ENCODE results near the gene THBS1.

Gene THBS1

DNA sequence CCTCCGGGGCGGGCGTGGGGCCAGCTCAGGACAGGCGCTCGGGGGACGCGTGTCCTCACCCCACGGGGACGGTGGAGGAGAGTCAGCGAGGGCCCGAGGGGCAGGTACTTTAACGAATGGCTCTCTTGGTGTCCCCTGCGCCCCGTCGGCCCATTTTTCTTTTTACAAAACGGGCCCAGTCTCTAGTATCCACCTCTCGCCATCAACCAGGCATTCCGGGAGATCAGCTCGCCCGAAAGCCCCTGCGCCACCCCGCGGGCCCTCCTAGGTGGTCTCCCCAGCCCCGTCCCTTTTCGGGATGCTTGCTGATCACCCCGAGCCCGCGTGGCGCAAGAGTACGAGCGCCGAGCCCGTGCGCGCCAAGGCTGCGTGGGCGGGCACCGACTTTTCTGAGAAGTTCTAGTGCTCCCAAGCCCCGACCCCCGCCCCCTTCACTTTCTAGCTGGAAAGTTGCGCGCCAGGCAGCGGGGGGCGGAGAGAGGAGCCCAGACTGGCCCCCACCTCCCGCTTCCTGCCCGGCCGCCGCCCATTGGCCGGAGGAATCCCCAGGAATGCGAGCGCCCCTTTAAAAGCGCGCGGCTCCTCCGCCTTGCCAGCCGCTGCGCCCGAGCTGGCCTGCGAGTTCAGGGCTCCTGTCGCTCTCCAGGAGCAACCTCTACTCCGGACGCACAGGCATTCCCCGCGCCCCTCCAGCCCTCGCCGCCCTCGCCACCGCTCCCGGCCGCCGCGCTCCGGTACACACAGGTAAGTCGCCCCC lies at the start of gene THBS1:
Gene THBS1, plus strand, starts transcription at position 595 of the 757 bp plus-strand sequence. CDS start 779 bp downstream, outside the sequence.
- H3K27ac ChIP-seq (ENCODE audit: low read depth, low read length): peak within 1 kb of the TSS; percentile 68
- no peaks in the 10 kb centered on the region for H3K9me3 ChIP-seq (ENCODE audit: control insufficient read depth in 5 of 5, low read length in 5 of 5)
- H3K9ac ChIP-seq (ENCODE audit: low read length in 5 of 5): peak within 1 kb of the TSS in 4 of 5 donors; percentile 56 to 90 (median 77)
- H3K36me3 ChIP-seq (ENCODE audit: control insufficient read depth in 5 of 5, insufficient read depth in 5 of 5, low read length in 5 of 5): peaks cover 17 to 32% (median 26%) of the 10 kb centered on the region in 5 donors
- no peaks in the 10 kb centered on the region for H3K27me3 ChIP-seq (ENCODE audit: control insufficient read depth in 5 of 5, insufficient read depth in 4 of 5, low read length in 5 of 5)
- H3K4me3 ChIP-seq (ENCODE audit: low read depth in 1 of 5, low read length in 5 of 5): peak within 1 kb of the TSS; percentile 57 to 92 (median 67)
- peaks cover 3 to 66% (median 45%) of the 10 kb centered on the region in 5 donors for H3K4me1 ChIP-seq (ENCODE audit: control insufficient read depth in 5 of 5, insufficient read depth in 5 of 5, low read length in 5 of 5)

DNA sequence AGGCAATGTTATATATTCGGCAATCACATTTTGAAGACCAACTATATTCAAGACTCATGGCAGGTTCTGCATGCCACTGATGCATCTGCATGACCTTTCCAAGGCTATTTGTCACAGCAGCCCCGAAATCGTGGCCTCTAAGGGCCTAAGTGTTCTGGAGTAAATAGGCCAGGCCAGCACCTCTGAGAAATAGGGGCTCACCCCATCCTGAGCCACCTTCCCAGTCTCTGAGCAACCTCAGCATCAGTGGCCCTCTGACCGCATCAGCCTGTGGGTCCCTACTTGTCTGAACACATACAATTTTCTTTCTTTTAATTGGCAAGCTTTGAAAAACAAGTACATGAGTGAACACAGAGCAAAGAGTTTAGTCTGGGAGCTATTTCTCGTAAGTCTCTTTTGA lies 45.9 kb upstream of the THBS1 start:
- no peaks in the 10 kb centered on the region for H3K36me3 ChIP-seq (ENCODE audit: control insufficient read depth in 5 of 5, insufficient read depth in 5 of 5, low read length in 5 of 5)

DNA sequence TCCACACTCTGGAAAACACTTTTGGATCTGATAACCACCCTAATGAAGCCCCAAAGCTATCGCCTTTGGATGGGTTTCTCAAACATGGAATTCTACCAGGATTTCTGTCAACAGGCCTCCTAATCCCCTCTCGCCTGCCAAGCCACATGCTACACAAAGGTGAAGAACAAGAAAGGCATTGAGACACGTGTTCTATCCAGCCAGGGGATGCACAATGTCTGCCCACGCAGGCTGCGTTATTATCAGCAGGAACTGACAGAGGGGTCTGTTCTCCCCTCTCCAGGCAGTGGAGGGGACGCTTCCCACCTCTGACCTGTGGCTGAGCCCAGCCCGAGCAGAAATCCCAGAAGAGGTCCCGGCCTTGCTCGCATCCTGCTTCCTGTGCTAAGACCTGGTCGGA lies 45.4 kb upstream of the THBS1 start:
- Histone ChIP-seq H3K4me1 (ENCODE audit: control insufficient read depth in 5 of 5, insufficient read depth in 5 of 5, low read length in 5 of 5) (peaks cover 0 to 9% (median 7%) of the 10 kb centered on the region in 5 donors), H3K27ac (ENCODE audit: low read depth, low read length) (no peak overlapping the region), H3K27me3 (ENCODE audit: control insufficient read depth in 5 of 5, insufficient read depth in 4 of 5, low read length in 5 of 5) (no peaks in the 10 kb centered on the region), H3K9me3 (ENCODE audit: control insufficient read depth in 5 of 5, low read length in 5 of 5) (no peaks in the 10 kb centered on the region), H3K9ac (ENCODE audit: low read length in 5 of 5) (no peak overlapping the region), H3K4me3 (ENCODE audit: low read depth in 1 of 5, low read length in 5 of 5) (no peak overlapping the region), H3K36me3 (ENCODE audit: control insufficient read depth in 5 of 5, insufficient read depth in 5 of 5, low read length in 5 of 5) (no peaks in the 10 kb centered on the region)

More for the DNA sequence above, 45.9 kb upstream of the THBS1 start:
- Histone ChIP-seq H3K27ac (ENCODE audit: low read depth, low read length) (no peak overlapping the region), H3K27me3 (ENCODE audit: control insufficient read depth in 5 of 5, insufficient read depth in 4 of 5, low read length in 5 of 5) (no peaks in the 10 kb centered on the region), H3K4me3 (ENCODE audit: low read depth in 1 of 5, low read length in 5 of 5) (no peak overlapping the region), H3K9ac (ENCODE audit: low read length in 5 of 5) (no peak overlapping the region), H3K9me3 (ENCODE audit: control insufficient read depth in 5 of 5, low read length in 5 of 5) (no peaks in the 10 kb centered on the region), H3K4me1 (ENCODE audit: control insufficient read depth in 5 of 5, insufficient read depth in 5 of 5, low read length in 5 of 5) (peaks cover 0 to 9% (median 7%) of the 10 kb centered on the region in 5 donors)

DNA sequence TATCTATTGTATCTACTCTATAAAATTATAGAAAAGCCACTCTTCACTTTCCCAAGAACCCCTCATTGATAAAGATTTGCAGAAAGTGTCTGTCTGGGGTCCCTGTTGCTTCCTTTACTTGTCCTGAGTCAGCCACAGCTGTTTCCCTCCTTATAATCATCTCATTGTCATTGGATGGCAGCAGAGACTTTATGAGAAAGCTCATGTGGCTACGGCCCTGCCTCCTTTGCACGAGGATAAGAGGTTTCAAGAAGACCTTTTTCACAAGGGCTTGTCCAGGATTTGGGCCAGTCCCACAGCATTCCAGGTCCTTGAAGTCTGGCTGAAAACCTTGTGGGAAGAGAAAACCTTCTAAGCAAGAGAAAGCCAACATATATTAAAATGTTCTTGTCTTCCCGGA lies 41.9 kb upstream of the THBS1 start:
- peaks cover 0 to under 1% (median 0%) of the 10 kb centered on the region in 5 donors for H3K9me3 ChIP-seq (ENCODE audit: control insufficient read depth in 5 of 5, low read length in 5 of 5)
- H3K9ac ChIP-seq (ENCODE audit: low read length in 5 of 5): no peak overlapping the region
- H3K36me3 ChIP-seq (ENCODE audit: control insufficient read depth in 5 of 5, insufficient read depth in 5 of 5, low read length in 5 of 5): no peaks in the 10 kb centered on the region
- H3K4me3 ChIP-seq (ENCODE audit: low read depth in 1 of 5, low read length in 5 of 5): no peak overlapping the region
- H3K27ac ChIP-seq (ENCODE audit: low read depth, low read length): no peak overlapping the region
- H3K4me1 ChIP-seq (ENCODE audit: control insufficient read depth in 5 of 5, insufficient read depth in 5 of 5, low read length in 5 of 5): peaks cover 0 to 5% (median 0%) of the 10 kb centered on the region in 5 donors
- H3K27me3 ChIP-seq (ENCODE audit: control insufficient read depth in 5 of 5, insufficient read depth in 4 of 5, low read length in 5 of 5): no peaks in the 10 kb centered on the region

DNA sequence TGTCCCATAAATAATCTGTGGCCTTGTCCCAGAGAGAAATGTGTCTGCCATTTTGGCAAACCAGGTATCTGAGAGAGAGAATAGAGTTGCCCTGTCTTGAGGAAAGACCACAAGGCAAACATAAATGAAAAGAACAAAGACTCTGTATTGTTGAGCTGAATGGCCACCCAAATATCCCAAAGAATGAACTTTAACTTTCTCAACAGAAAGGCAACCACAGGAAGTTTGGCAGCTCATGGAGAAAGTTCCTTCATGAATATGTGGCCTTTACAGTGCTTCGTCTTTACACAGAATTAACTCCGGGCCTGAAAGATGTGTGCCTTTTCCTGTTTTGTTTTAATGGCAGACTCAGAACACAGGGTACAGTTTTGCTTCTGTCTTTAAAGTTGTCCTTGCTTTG lies 41.4 kb upstream of the THBS1 start:
- Histone ChIP-seq H3K36me3 (ENCODE audit: control insufficient read depth in 5 of 5, insufficient read depth in 5 of 5, low read length in 5 of 5) (no peaks in the 10 kb centered on the region), H3K4me1 (ENCODE audit: control insufficient read depth in 5 of 5, insufficient read depth in 5 of 5, low read length in 5 of 5) (peaks cover 0 to 5% (median 0%) of the 10 kb centered on the region in 5 donors), H3K27ac (ENCODE audit: low read depth, low read length) (no peak overlapping the region), H3K9me3 (ENCODE audit: control insufficient read depth in 5 of 5, low read length in 5 of 5) (peaks cover 0 to 2% (median 0%) of the 10 kb centered on the region in 5 donors), H3K27me3 (ENCODE audit: control insufficient read depth in 5 of 5, insufficient read depth in 4 of 5, low read length in 5 of 5) (no peaks in the 10 kb centered on the region), H3K4me3 (ENCODE audit: low read depth in 1 of 5, low read length in 5 of 5) (no peak overlapping the region), H3K9ac (ENCODE audit: low read length in 5 of 5) (no peak overlapping the region)

DNA sequence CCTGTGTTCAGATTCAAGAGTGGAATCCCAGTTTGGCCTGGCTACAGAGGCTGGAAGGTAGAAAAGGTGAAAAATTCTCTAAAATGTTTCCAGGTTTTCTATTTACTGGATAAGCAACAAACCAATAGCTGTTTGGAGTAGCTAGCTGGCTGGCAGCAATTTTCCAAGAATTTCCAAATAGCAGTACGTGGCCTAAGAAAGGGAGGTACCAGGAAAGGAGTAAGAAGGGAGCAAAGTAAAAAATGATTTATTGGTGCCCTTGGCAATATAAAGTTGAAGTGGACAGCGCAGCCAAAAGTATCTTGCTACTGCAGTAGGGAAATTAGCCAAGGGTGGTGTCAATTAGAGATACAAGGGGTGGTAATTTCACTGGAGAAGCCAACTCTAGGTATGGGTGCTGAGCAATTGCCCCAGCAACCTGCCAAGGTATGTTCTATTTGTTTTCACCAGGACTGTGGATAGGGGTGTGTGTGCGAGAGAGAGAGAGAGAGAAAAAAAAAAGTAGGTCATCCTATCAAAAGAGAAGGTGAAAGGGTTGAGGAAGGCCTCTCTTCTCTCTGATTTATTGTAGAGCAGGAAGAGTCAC lies 40.8 kb upstream of the THBS1 start:
- no peak overlapping the region for H3K27ac ChIP-seq (ENCODE audit: low read depth, low read length)
- H3K9ac ChIP-seq (ENCODE audit: low read length in 5 of 5): no peak overlapping the region
- H3K4me1 ChIP-seq (ENCODE audit: control insufficient read depth in 5 of 5, insufficient read depth in 5 of 5, low read length in 5 of 5): peaks cover 0 to 5% (median 0%) of the 10 kb centered on the region in 5 donors
- peaks cover 0 to 6% (median 5%) of the 10 kb centered on the region in 5 donors for H3K9me3 ChIP-seq (ENCODE audit: control insufficient read depth in 5 of 5, low read length in 5 of 5)
- H3K4me3 ChIP-seq (ENCODE audit: low read depth in 1 of 5, low read length in 5 of 5): no peak overlapping the region
- no peaks in the 10 kb centered on the region for H3K36me3 ChIP-seq (ENCODE audit: control insufficient read depth in 5 of 5, insufficient read depth in 5 of 5, low read length in 5 of 5)
- no peaks in the 10 kb centered on the region for H3K27me3 ChIP-seq (ENCODE audit: control insufficient read depth in 5 of 5, insufficient read depth in 4 of 5, low read length in 5 of 5)

DNA sequence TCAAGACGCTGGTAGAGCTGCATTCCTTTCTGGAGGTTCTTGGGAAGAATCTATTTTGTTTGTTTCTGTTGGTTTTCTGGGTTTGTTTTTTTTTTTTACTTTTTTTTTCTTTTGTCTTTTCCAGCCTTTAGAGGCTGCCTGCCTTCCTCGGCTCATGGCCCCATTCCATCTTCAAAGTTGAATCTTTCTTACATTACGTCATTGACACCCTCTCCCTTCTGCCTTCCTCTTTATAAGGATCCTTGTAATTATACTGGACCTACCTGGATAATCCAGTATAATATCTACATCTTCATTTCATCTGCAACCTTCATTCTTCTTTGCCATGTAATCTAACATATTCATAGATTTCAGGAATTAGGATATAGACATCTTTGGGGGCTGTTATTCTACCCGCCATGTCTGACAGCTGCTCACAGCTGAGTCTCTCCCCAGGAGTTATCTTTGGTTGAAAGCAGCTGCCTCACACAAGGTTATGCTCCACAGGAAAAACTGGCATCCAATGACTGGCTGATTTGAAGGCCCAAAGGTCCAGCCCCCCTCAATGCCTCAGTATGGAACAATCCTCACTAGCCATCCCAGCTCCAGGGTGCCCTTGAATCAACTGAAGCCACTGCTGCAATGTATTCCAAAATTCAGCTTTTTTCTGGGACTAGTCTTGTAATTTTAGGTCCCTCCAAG lies 38.4 kb upstream of the THBS1 start:
- H3K4me1 ChIP-seq (ENCODE audit: control insufficient read depth in 5 of 5, insufficient read depth in 5 of 5, low read length in 5 of 5): peaks cover 0 to 5% (median 0%) of the 10 kb centered on the region in 5 donors
- no peak overlapping the region for H3K9ac ChIP-seq (ENCODE audit: low read length in 5 of 5)

DNA sequence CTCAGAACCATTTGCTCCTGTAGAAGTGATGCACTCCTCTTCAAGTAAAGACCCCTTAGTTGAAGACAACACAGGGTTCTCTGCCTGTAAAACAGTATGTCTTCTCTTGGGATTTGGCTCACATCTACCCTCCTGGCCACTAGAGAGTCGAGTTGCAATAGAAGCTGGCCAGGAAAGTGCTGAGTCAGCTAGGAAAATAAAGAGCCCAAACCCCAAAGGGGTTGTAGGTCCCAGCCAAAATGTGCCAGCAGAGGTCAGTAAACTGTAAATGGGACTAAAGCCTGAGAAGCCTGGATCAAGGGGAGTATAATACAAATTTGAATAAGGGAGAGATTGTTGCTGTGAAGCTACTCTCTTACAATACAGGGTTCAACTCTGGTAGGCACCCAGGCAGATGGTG lies 37.2 kb upstream of the THBS1 start:
- no peak overlapping the region for H3K9ac ChIP-seq (ENCODE audit: low read length in 5 of 5)
- peaks cover 0 to 5% (median 0%) of the 10 kb centered on the region in 5 donors for H3K4me1 ChIP-seq (ENCODE audit: control insufficient read depth in 5 of 5, insufficient read depth in 5 of 5, low read length in 5 of 5)
- H3K27me3 ChIP-seq (ENCODE audit: control insufficient read depth in 5 of 5, insufficient read depth in 4 of 5, low read length in 5 of 5): no peaks in the 10 kb centered on the region

More for the DNA sequence above, 38.4 kb upstream of the THBS1 start:
- Histone ChIP-seq H3K36me3 (ENCODE audit: control insufficient read depth in 5 of 5, insufficient read depth in 5 of 5, low read length in 5 of 5) (no peaks in the 10 kb centered on the region), H3K4me3 (ENCODE audit: low read depth in 1 of 5, low read length in 5 of 5) (no peak overlapping the region), H3K27ac (ENCODE audit: low read depth, low read length) (no peak overlapping the region), H3K27me3 (ENCODE audit: control insufficient read depth in 5 of 5, insufficient read depth in 4 of 5, low read length in 5 of 5) (no peaks in the 10 kb centered on the region), H3K9me3 (ENCODE audit: control insufficient read depth in 5 of 5, low read length in 5 of 5) (peaks cover 3 to 14% (median 11%) of the 10 kb centered on the region in 5 donors)

DNA sequence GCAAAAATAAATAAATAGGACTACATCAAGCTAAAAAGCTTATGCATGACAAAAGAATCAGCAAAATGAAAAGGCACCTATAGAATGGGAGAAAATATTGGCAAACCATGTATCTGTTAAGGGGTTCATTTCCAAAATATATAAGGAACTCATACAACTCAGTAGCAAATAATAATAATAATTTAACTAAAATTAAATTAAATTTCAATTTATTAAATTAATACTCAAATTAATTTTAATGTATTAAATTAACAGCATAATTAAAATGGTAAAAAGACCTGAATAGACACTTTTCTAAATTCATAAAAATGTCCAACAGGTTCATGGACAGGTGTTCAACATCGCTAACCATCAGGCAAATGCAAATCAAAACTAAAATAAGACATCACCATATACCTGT lies 34.0 kb upstream of the THBS1 start:
- H3K9ac ChIP-seq (ENCODE audit: low read length in 5 of 5): no peak overlapping the region
- peaks cover 3 to 14% (median 11%) of the 10 kb centered on the region in 5 donors for H3K9me3 ChIP-seq (ENCODE audit: control insufficient read depth in 5 of 5, low read length in 5 of 5)
- no peaks in the 10 kb centered on the region for H3K36me3 ChIP-seq (ENCODE audit: control insufficient read depth in 5 of 5, insufficient read depth in 5 of 5, low read length in 5 of 5)
- peaks cover 0 to 5% (median 0%) of the 10 kb centered on the region in 5 donors for H3K4me1 ChIP-seq (ENCODE audit: control insufficient read depth in 5 of 5, insufficient read depth in 5 of 5, low read length in 5 of 5)
- no peak overlapping the region for H3K27ac ChIP-seq (ENCODE audit: low read depth, low read length)
- H3K27me3 ChIP-seq (ENCODE audit: control insufficient read depth in 5 of 5, insufficient read depth in 4 of 5, low read length in 5 of 5): no peaks in the 10 kb centered on the region
- no peak overlapping the region for H3K4me3 ChIP-seq (ENCODE audit: low read depth in 1 of 5, low read length in 5 of 5)

More for the DNA sequence above, 37.2 kb upstream of the THBS1 start:
- H3K27ac ChIP-seq (ENCODE audit: low read depth, low read length): no peak overlapping the region
- no peak overlapping the region for H3K4me3 ChIP-seq (ENCODE audit: low read depth in 1 of 5, low read length in 5 of 5)
- peaks cover 3 to 14% (median 11%) of the 10 kb centered on the region in 5 donors for H3K9me3 ChIP-seq (ENCODE audit: control insufficient read depth in 5 of 5, low read length in 5 of 5)
- no peaks in the 10 kb centered on the region for H3K36me3 ChIP-seq (ENCODE audit: control insufficient read depth in 5 of 5, insufficient read depth in 5 of 5, low read length in 5 of 5)

DNA sequence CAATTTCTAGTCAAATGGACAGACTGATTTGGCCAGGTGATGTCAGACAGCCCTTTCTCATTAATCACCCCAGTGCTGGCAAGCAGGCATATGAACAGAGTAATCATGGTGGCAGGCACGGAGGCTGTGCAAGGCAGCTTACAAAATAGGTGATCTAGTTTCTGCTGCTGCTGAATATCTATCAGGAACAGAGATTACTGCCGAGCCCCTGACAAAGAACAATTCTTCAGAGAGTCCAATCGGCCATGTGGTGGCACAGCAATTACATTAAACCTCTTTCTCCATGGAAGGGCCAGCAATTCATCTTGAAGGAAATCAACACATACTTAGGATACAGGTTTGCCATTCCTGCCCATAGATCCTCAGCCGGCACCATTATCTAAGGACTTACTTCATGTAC lies 32.3 kb upstream of the THBS1 start:
- Histone ChIP-seq H3K9ac (ENCODE audit: low read length in 5 of 5) (no peak overlapping the region), H3K9me3 (ENCODE audit: control insufficient read depth in 5 of 5, low read length in 5 of 5) (peaks cover 3 to 14% (median 11%) of the 10 kb centered on the region in 5 donors), H3K36me3 (ENCODE audit: control insufficient read depth in 5 of 5, insufficient read depth in 5 of 5, low read length in 5 of 5) (no peaks in the 10 kb centered on the region), H3K27ac (ENCODE audit: low read depth, low read length) (no peak overlapping the region), H3K27me3 (ENCODE audit: control insufficient read depth in 5 of 5, insufficient read depth in 4 of 5, low read length in 5 of 5) (no peaks in the 10 kb centered on the region), H3K4me3 (ENCODE audit: low read depth in 1 of 5, low read length in 5 of 5) (no peak overlapping the region), H3K4me1 (ENCODE audit: control insufficient read depth in 5 of 5, insufficient read depth in 5 of 5, low read length in 5 of 5) (peaks cover 0 to 7% (median 0%) of the 10 kb centered on the region in 5 donors)

All from subcutaneous abdominal adipose tissue (tissue), 5 donors.